ENCODE data around the gene PSMD12. TPM values are rescaled to one million over a fixed set of nuclear protein-coding genes. Genes with fewer than 3 reads are reported as not detected.
"Not testable (repeated sequence)": the region's sequence is repeated elsewhere in the genome, so short reads cannot be mapped to it uniquely, and the experiment has no call there.

The PSMD12 gene
- total RNA-seq, 4 donors from 2014 or later, result 17.0 to 18.3 (median 18.1) TPM

- intact Hi-C loops (cut with DNase I; ENCODE audit: low total_unique reads), result loop anchor here (10.0 kb wide), 1 partner anchor 83 kb away; no protein-coding TSS in a partner anchor
- 95 to 97% methylated on average over 6 of the region's 6 CpGs for WGBS, 2 donors
These were observed 25.7 kb upstream of the PSMD12 start for GRCh38 chr17:67392111-67392510.

DNA sequence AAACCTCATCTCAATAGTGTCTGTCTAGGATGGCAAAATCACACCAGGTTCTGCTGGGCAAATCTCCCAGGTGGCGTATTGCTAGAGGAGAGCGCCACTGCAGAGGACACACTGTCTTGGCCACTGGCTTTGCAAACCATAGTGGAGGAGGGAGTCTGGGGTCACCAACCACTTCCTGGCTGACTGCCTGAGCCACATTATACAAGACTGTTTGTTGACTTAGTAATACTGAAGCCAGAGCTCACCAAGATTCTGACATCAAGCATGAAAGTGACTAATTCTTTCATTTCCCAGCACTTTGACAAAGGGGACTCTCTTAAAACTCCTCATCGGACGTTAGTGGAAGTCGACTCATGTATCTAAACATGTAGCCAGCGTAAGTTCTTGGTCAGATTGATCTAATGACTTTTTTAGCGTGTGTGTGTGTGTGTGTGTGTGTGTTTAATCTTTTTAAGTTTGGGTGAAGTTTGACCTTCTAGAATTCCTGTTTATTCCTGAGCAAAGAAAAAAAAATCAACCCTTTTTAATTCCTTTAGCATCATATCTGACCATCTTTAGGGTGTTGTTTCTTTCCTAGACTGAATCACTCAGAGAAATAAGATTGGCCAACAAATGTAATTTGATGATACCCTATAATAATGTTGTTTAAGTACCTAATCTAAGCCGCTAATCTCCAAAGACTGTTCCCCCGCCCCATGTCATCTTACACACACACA is 24.4 kb upstream of the PSMD12 start:
- no peak overlapping the region for H3K4me3 ChIP-seq (ENCODE audit: low read depth, poor library complexity, severe bottlenecking)
- intact Hi-C loops (cut with DNase I; ENCODE audit: low total_unique reads), result loop anchor here (10.0 kb wide), 1 partner anchor 84 kb away; no protein-coding TSS in a partner anchor
- TF ChIP-seq CTCF (IDR thresholded peaks at IDR 0.05) (no peak), POLR2A (IDR thresholded peaks at IDR 0.05) (no peak)
- DNase-seq (ENCODE audit: low spot score in 2 of 2), result no peak
- 66 to 68% methylated on average over 9 of the region's 9 CpGs for WGBS, 2 donors

More at GRCh38 chr17:67392111-67392510, 25.7 kb upstream of the PSMD12 start:
- no peak for DNase-seq (ENCODE audit: low spot score in 2 of 2)
- H3K4me3 ChIP-seq (ENCODE audit: low read depth, poor library complexity, severe bottlenecking), result no peak overlapping the region
- TF ChIP-seq POLR2A (IDR thresholded peaks at IDR 0.05) (no peak), CTCF (IDR thresholded peaks at IDR 0.05) (no peak)

GRCh38 chr17:67390006-67390645 is 23.7 kb upstream of the PSMD12 start:
- WGBS, 2 donors, result 85 to 91% methylated on average over 6 of the region's 6 CpGs
- no peak overlapping the region for H3K4me3 ChIP-seq (ENCODE audit: low read depth, poor library complexity, severe bottlenecking)
- no peak for DNase-seq (ENCODE audit: low spot score in 2 of 2)
- TF ChIP-seq POLR2A (IDR thresholded peaks at IDR 0.05) (no peak), CTCF (IDR thresholded peaks at IDR 0.05) (no peak)
- intact Hi-C loops (cut with DNase I; ENCODE audit: low total_unique reads), result loop anchor here (10.0 kb wide), 1 partner anchor 85 kb away; no protein-coding TSS in a partner anchor

DNA sequence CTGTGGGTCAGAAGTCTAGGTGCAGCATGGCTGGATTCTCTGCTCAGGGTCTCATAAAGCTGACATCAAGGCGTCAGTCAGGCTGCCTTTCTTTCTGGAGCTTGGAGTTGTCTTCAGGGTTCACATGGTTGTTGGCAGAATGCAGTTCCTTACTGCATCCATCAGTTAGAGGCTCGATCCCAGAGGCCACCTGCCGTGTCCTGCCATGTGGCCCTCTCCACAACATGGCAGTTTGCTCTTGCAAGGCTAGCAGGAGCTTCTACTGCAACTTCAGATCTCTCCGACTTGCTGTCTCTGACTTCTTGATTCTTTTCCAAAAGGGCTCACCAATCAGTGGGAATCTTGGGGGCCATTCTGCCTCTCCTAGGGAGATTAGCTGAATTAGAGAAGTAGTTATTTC is 22.6 kb upstream of the PSMD12 start:
- H3K4me3 ChIP-seq (ENCODE audit: low read depth, poor library complexity, severe bottlenecking), result no peak overlapping the region
- no peak for DNase-seq (ENCODE audit: low spot score in 2 of 2)
- TF ChIP-seq POLR2A (IDR thresholded peaks at IDR 0.05) (no peak), CTCF (IDR thresholded peaks at IDR 0.05) (no peak)
- 93 to 96% methylated on average over 4 of the region's 4 CpGs for WGBS, 2 donors
- intact Hi-C loops (cut with DNase I; ENCODE audit: low total_unique reads), result no loop called here

DNA sequence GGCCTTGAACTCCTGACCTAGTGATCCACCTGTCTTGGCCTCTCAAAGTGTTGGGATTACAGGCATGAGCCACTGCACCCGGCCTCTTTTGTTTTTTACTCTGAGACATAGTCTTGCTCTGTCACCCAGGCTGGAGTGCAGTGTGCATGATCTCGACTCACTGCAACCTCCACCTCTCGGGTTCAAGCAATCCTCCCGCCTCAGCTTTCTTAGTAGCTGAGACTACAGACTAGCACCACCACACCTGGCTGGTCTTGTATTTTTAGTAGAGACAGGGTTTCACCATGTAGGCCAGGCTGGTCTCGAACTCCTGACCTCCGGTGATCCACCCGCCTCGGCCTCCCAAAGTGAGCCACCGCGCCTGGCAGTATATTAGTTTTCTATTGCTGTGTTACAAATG is 22.2 kb upstream of the PSMD12 start:
- DNase-seq (ENCODE audit: low spot score in 2 of 2); H3K4me3 ChIP-seq (ENCODE audit: low read depth, poor library complexity, severe bottlenecking); intact Hi-C loops (cut with DNase I; ENCODE audit: low total_unique reads): not testable (repeated sequence)
- 97% methylated on average over 10 of the region's 10 CpGs for WGBS, 2 donors

- no peak for DNase-seq (ENCODE audit: low spot score in 2 of 2)
- intact Hi-C loops (cut with DNase I; ENCODE audit: low total_unique reads), result no loop called here
- H3K4me3 ChIP-seq (ENCODE audit: low read depth, poor library complexity, severe bottlenecking), result no peak overlapping the region
- no peak for TF ChIP-seq CTCF (IDR thresholded peaks at IDR 0.05)
- TF ChIP-seq POLR2A (IDR thresholded peaks at IDR 0.05), result no peak
- WGBS, 2 donors, result 76 to 77% methylated on average over 16 of the region's 16 CpGs
These were observed 20.7 kb upstream of the PSMD12 start for GRCh38 chr17:67386965-67387551.

Data from lower leg skin (tissue), 4 donors.